Thoracic aorta (tissue), 2 donors: ENCODE measurements around the gene GARNL3. TPM values are rescaled to one million over a fixed set of nuclear protein-coding genes. Genes with fewer than 3 reads are reported as not detected.

Experiments used
- ATAC-seq: fragments of 150-250 bp; one replicate; pipeline ENCODE4 v1.8.0; 2017; ENCODE audit warnings: low read depth; ENCODE audit not compliant: insufficient number of reproducible peaks, low FRiP score
- DNase-seq: peaks from one replicate; pipeline ENCODE4 v3.0.0-alpha.2; 2020; ENCODE audit warnings: low spot score
- H3K27ac ChIP-seq, 2 donors: fragments of 200-600 bp; sonication (generic); 1 replicate in 1 of 2; 2 replicates in 1 of 2; pipeline ENCODE4 v1.5.1; 2016; ENCODE audit warnings: mild to moderate bottlenecking in 2 of 2, moderate library complexity in 2 of 2
- H3K27me3 ChIP-seq: fragments of 200-600 bp; sonication (generic); replicated peaks from 2 replicates; pipeline ENCODE4 v1.6.0; 2016; ENCODE audit warnings: mild to moderate bottlenecking; ENCODE audit not compliant: insufficient read depth
- H3K36me3 ChIP-seq: fragments of 200-600 bp; sonication (generic); one replicate; pipeline ENCODE4 v1.5.1; 2016
- H3K4me1 ChIP-seq, 2 donors: fragments of 200-600 bp; sonication (generic); 1 replicate in 1 of 2; 2 replicates in 1 of 2; pipeline versions ENCODE4 v1.5.1 to v1.6.0; 2016; ENCODE audit warnings: low read depth in 2 of 2, mild to moderate bottlenecking in 1 of 2; ENCODE audit not compliant: control insufficient read depth in 1 of 2
- H3K4me3 ChIP-seq: fragments of 200-600 bp; sonication (generic); 2 replicates; pipeline ENCODE4 v1.5.1; 2016; ENCODE audit warnings: mild to moderate bottlenecking
- H3K9me3 ChIP-seq: fragments of 200-600 bp; sonication (generic); 2 replicates; pipeline ENCODE4 v1.5.1; 2016
- total RNA-seq, 2 donors: library from RNA; depleted of rRNA; stranded (reverse); fragments of >200 nt; gene quantifications; one replicate each; pipeline versions ENCODE4 v1.1.0 to v1.2.3, GENCODE V29; 2016
- TF ChIP-seq, protein P1 (sequence below): fragments of 200-600 bp; sonication (generic); IDR thresholded peaks from one replicate; pipeline ENCODE4 v1.5.1; 2019; ENCODE audit warnings: antibody characterized with exemption

The GARNL3 gene
- total RNA-seq, 2 donors from 2014 or later = 59.3 to 63.4 TPM

GRCh38 chr9:127398715-127399400, 134.3 kb downstream of the GARNL3 start:
- Histone ChIP-seq H3K4me1 (peaks cover 6 to 24% of the 10 kb centered on the region in 2 donors), H3K36me3 (peaks cover 11% of the 10 kb centered on the region), H3K9me3 (no peaks in the 10 kb centered on the region), H3K27ac (no peak overlapping the region), H3K27me3 (no peaks in the 10 kb centered on the region), H3K4me3 (peak overlapping the region; percentile 96)
- DNase-seq (no peak), ATAC-seq (no peak)
- TF ChIP-seq, protein P1, sequence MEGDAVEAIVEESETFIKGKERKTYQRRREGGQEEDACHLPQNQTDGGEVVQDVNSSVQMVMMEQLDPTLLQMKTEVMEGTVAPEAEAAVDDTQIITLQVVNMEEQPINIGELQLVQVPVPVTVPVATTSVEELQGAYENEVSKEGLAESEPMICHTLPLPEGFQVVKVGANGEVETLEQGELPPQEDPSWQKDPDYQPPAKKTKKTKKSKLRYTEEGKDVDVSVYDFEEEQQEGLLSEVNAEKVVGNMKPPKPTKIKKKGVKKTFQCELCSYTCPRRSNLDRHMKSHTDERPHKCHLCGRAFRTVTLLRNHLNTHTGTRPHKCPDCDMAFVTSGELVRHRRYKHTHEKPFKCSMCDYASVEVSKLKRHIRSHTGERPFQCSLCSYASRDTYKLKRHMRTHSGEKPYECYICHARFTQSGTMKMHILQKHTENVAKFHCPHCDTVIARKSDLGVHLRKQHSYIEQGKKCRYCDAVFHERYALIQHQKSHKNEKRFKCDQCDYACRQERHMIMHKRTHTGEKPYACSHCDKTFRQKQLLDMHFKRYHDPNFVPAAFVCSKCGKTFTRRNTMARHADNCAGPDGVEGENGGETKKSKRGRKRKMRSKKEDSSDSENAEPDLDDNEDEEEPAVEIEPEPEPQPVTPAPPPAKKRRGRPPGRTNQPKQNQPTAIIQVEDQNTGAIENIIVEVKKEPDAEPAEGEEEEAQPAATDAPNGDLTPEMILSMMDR = no peak

GRCh38 chr9:127399736-127400269, 135.2 kb downstream of the GARNL3 start:
- Histone ChIP-seq H3K9me3 (no peaks in the 10 kb centered on the region), H3K36me3 (peaks cover 19% of the 10 kb centered on the region), H3K27ac (no peak overlapping the region), H3K27me3 (no peaks in the 10 kb centered on the region), H3K4me1 (peaks cover 6 to 24% of the 10 kb centered on the region in 2 donors), H3K4me3 (no peak overlapping the region)
- TF ChIP-seq, protein P1 = no peak
- ATAC-seq (no peak), DNase-seq (no peak)

- no peak overlapping the region for H3K27ac ChIP-seq
- peaks cover 33% of the 10 kb centered on the region for H3K36me3 ChIP-seq
- ATAC-seq = no peak
These were observed 138.0 kb downstream of the GARNL3 start for GRCh38 chr9:127402401-127403090.

DNA sequence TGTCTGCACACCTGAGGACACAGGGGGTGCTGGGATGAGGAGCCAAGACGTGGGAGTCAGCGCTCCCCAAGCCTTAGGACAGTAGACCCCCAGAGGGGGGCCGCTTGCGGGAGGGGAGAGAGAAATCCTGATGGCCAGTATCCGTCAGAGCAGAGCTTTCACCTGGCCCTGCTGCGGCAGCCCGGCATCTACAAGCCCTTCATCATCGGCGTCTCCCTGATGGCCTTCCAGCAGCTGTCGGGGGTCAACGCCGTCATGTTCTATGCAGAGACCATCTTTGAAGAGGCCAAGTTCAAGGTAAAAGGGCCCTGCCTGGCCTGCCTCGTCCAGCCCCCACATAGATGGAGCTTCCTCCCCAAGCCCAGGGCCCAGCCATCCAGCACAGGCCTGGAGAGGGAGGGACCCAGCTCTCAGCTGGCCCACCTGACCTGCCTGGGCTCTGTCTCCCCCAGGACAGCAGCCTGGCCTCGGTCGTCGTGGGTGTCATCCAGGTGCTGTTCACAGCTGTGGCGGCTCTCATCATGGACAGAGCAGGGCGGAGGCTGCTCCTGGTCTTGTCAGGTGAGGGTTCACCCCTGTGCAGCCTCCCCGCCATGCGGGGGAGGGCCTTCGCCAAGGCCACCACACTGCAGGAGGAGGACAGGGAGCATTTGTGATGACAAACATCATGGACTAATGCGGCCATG, 139.1 kb downstream of the GARNL3 start:
- H3K36me3 ChIP-seq = peaks cover 33% of the 10 kb centered on the region
- no peak overlapping the region for H3K27ac ChIP-seq
- peaks cover 3 to 6% of the 10 kb centered on the region in 2 donors for H3K4me1 ChIP-seq

More at GRCh38 chr9:127402401-127403090, 138.0 kb downstream of the GARNL3 start:
- Histone ChIP-seq H3K27me3 (no peaks in the 10 kb centered on the region), H3K4me1 (peaks cover 6 to 17% of the 10 kb centered on the region in 2 donors), H3K9me3 (no peaks in the 10 kb centered on the region), H3K4me3 (no peak overlapping the region)
- TF ChIP-seq, protein P1 = no peak
- DNase-seq = no peak

More for the DNA sequence above, 139.1 kb downstream of the GARNL3 start:
- TF ChIP-seq, protein P1 = no peak
- Histone ChIP-seq H3K4me3 (no peak overlapping the region), H3K9me3 (no peaks in the 10 kb centered on the region), H3K27me3 (no peaks in the 10 kb centered on the region)
- ATAC-seq = no peak
- no peak for DNase-seq
